Measurements from ENCODE around the gene LRCH3. TPM values are rescaled to one million over a fixed set of nuclear protein-coding genes. Genes with fewer than 3 reads are reported as not detected.

Gene LRCH3
- total RNA-seq, 4 donors from 2014 or later = 15.0 to 197 (median 23.2) TPM

DNA sequence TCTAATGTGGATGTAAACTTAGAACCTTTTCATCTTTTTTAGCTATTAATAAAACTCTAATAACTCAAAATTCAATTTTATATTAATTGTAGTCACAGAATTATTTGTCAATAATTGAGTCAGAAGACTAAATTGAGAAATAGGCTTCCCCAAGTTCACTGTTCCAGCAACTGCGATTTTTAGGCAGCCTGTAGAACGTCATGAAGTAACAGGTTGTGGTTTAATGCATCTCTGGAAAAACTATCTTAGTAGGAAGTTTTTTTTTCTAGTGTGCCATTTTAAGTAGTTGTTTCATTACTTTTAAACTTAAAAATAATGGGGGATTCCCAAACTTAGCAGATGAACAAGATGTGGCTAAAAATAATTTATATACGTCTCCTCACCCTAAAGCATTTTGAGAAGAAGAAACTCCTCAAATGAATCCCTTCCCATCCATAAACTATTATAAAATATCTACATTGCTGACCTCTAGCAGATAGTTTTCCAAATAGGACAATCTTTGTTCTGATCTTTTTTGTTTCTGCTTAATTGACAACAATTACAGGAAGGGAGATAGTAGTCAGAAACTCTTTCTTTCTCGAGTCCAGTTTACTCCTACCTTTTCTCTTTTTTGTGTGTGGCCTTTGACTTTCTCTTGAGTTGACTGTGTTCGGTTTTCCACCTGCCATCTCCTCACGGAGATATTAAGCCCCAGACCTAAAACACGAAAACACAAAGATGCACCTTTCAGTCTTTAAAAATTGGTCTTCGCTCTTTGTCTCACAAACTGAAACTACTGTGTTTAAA lies 43.1 kb downstream of the LRCH3 start:
- H3K27me3 ChIP-seq = no peaks in the 10 kb centered on the region
- peaks cover 0 to 100% (median 6%) of the 10 kb centered on the region in 3 donors for H3K36me3 ChIP-seq
- no peak for TF ChIP-seq POLR2A (IDR thresholded peaks at IDR 0.05)
- TF ChIP-seq, protein P1, sequence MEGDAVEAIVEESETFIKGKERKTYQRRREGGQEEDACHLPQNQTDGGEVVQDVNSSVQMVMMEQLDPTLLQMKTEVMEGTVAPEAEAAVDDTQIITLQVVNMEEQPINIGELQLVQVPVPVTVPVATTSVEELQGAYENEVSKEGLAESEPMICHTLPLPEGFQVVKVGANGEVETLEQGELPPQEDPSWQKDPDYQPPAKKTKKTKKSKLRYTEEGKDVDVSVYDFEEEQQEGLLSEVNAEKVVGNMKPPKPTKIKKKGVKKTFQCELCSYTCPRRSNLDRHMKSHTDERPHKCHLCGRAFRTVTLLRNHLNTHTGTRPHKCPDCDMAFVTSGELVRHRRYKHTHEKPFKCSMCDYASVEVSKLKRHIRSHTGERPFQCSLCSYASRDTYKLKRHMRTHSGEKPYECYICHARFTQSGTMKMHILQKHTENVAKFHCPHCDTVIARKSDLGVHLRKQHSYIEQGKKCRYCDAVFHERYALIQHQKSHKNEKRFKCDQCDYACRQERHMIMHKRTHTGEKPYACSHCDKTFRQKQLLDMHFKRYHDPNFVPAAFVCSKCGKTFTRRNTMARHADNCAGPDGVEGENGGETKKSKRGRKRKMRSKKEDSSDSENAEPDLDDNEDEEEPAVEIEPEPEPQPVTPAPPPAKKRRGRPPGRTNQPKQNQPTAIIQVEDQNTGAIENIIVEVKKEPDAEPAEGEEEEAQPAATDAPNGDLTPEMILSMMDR (IDR thresholded peaks at IDR 0.05) = no peak
- intact Hi-C loops (cut with DNase I) = no loop called here
- H3K27ac ChIP-seq = no peak overlapping the region
- WGBS, 2 donors = 81 to 88% methylated on average over 8 of the region's 8 CpGs
- no peak for DNase-seq
- no peaks in the 10 kb centered on the region for H3K4me1 ChIP-seq
- no peak overlapping the region for H3K4me3 ChIP-seq
- H3K9me3 ChIP-seq = no peaks in the 10 kb centered on the region

DNA sequence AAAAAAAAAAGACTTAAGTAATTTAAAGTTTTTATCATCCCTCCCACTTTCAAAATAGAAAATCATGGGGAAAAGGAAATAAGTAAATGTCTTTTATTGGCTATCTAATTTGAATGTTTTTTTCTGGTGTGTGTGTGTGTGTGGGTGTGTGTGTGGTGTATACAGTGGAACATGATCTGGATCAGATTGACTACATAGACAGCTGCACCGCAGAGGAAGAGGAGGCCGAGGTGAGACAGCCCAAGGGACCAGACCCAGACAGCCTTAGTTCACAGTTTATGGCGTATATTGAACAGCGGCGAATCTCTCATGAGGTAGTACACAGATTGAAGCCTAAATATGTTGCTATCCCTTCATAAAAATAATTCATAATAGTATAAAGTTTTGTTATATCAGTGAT lies 44.5 kb downstream of the LRCH3 start:
- Histone ChIP-seq H3K27ac (no peak overlapping the region), H3K4me1 (no peaks in the 10 kb centered on the region), H3K9me3 (no peaks in the 10 kb centered on the region), H3K4me3 (no peak overlapping the region), H3K27me3 (no peaks in the 10 kb centered on the region), H3K36me3 (peaks cover 0 to 100% (median 16%) of the 10 kb centered on the region in 3 donors)
- TF ChIP-seq, protein P1 (IDR thresholded peaks at IDR 0.05) = no peak
- TF ChIP-seq POLR2A (IDR thresholded peaks at IDR 0.05) = no peak
- 88 to 98% methylated on average over 5 of the region's 5 CpGs for WGBS, 2 donors
- no peak for DNase-seq
- intact Hi-C loops (cut with DNase I) = no loop called here

GRCh38 chr3:197836244-197836643 lies 45.2 kb downstream of the LRCH3 start:
- Histone ChIP-seq H3K9me3 (no peaks in the 10 kb centered on the region), H3K27ac (no peak overlapping the region), H3K4me1 (no peaks in the 10 kb centered on the region), H3K27me3 (no peaks in the 10 kb centered on the region), H3K4me3 (no peak overlapping the region), H3K36me3 (peaks cover 5 to 100% (median 20%) of the 10 kb centered on the region in 3 donors)
- TF ChIP-seq, protein P1 (IDR thresholded peaks at IDR 0.05) = no peak
- TF ChIP-seq POLR2A (IDR thresholded peaks at IDR 0.05) = no peak
- DNase-seq = no peak
- intact Hi-C loops (cut with DNase I) = no loop called here

DNA sequence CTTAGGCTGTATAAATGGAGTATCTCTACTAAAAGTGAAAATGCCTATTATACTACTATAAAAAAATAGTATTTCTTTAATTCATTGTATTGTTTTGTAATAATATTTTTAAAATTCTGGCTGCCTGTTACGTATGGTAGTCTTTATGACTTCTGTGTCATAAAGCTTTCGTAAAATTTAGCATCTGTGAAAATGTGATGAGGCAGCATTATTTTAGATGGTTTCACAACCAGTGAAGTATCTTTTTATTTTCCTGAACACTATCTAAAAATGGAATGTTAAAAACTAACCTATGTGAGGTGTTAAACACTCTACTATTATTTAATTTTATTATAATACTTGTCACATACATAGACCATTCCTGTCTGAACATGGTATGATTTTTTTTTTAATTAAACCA lies 46.2 kb downstream of the LRCH3 start:
- no peak overlapping the region for H3K4me3 ChIP-seq
- no peaks in the 10 kb centered on the region for H3K9me3 ChIP-seq
- no peaks in the 10 kb centered on the region for H3K27me3 ChIP-seq
- no peak for DNase-seq
- intact Hi-C loops (cut with DNase I) = no loop called here
- H3K4me1 ChIP-seq = no peaks in the 10 kb centered on the region
- TF ChIP-seq, protein P1 (IDR thresholded peaks at IDR 0.05) = no peak
- TF ChIP-seq POLR2A (IDR thresholded peaks at IDR 0.05) = no peak
- H3K27ac ChIP-seq = no peak overlapping the region
- 91 to 94% methylated on average over 2 of the region's 2 CpGs for WGBS, 2 donors
- peaks cover 9 to 100% (median 20%) of the 10 kb centered on the region in 3 donors for H3K36me3 ChIP-seq

DNA sequence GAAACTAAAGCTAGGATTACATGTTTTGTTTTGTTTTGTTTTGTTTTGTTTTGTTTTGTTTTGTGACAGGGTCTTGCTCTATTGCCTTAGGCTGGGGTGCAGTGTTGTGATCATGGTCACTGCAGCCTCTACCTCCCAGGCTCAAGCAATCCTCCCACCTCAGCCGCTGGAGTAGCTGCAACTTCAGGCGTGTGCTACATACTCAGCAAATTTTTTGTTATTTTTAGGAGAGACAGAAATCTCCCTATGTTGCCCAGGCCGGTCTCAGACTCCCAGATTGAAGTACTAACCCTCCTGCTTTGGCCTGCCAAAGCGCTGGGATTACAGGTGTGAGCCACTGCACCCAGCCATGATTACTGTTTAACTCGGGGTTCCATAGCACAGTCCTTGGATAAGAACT lies 50.7 kb downstream of the LRCH3 start:
- 95% methylated on average over 5 of the region's 5 CpGs for WGBS, 2 donors
- intact Hi-C loops (cut with DNase I) = no loop called here
- H3K27me3 ChIP-seq = no peaks in the 10 kb centered on the region
- no peaks in the 10 kb centered on the region for H3K4me1 ChIP-seq
- no peaks in the 10 kb centered on the region for H3K9me3 ChIP-seq
- H3K4me3 ChIP-seq = no peak overlapping the region
- H3K36me3 ChIP-seq = peaks cover 9 to 100% (median 18%) of the 10 kb centered on the region in 3 donors
- DNase-seq = no peak
- H3K27ac ChIP-seq = no peak overlapping the region
- TF ChIP-seq, protein P1 (IDR thresholded peaks at IDR 0.05) = no peak
- TF ChIP-seq POLR2A (IDR thresholded peaks at IDR 0.05) = no peak
